Pulmonary artery endothelial cell (primary cell): ENCODE results near the gene PIK3R5. TPM values are rescaled to one million over a fixed set of nuclear protein-coding genes. Genes with fewer than 3 reads are reported as not detected.

Experiments
- DNase-seq: peaks from one replicate; pipeline ENCODE4 v3.0.0-alpha.2; 2011; ENCODE audit warnings: low read depth, low spot score
- total RNA-seq: library from RNA; depleted of rRNA; stranded (reverse); fragments of >200 nt; gene quantifications from 2 replicates; pipeline ENCODE4 v1.2.3, GENCODE V29; 2014

Gene PIK3R5
- total RNA-seq, 1 donor from 2014 or later, result not detected

DNA sequence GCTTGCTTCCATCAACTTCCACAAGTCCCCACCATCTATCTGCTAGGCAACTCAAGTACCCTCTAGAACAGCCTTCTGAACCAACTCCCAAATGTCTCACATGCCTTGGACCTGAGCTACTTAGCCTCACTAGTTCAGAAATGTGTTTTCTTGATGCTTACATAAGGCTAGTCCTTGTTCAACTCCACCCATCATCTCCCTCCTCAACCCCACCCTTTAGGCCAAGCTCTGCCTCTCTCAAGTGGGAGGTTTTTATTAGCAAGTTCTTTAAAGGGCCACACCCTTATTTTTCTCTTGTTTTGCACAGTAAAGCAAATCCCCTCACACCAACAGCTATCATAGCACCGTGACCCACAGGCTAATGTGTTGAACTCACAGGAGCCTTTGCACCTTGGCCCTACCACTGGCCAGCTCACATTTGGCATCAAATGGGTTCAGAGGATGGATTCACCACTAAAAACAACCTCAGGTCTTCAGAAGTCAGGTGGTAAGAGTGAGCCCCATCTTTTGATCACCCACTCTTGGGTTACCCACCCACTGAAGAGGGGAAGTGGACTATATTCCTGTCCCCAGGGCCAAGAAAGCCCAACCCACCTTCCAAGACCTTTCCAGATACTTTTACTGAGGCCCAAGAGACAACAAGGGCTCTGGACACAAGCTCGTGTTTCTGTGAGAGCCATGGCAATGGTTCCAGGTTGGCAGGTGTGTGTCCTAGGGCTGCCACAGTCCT is 12.2 kb downstream of the PIK3R5 start:
- no peak for DNase-seq

DNA sequence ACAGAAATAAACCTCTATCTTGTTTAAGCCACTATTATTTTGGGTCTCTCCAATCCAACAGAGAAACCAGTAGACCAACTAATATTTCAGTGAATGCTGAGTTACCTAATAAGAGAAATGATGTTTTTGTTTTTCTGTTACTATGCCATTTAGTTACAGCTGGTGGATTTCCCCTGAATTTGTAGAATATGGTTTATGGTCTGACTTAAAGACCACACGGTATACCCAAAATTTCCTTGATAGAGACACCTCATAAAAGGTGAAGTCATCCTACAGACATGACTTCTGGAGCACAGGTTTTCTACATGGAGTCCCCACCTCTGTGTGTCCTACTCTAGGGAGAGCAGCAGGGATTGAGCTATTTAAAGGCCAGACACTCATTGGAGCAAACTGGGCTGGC is 13.3 kb downstream of the PIK3R5 start:
- DNase-seq, result no peak

DNA sequence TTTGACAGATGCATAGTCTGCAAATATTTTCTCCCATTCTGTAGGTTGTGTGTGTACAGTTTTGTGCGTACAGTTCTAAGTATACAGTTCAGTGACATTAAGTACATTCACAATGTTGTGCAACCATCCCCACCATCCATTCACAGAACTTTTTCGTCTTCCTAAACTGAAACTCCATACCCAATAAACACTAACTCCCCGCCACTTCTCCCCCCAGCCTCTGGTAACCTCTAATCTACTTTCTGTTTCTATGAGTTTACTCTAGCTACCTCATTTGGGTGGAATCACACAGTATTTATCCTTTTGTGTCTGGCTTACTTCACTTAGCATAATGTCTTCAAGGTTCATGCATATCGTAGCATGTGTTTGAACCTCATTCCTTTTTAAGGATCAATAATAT is 14.3 kb downstream of the PIK3R5 start:
- DNase-seq, result no peak

DNA sequence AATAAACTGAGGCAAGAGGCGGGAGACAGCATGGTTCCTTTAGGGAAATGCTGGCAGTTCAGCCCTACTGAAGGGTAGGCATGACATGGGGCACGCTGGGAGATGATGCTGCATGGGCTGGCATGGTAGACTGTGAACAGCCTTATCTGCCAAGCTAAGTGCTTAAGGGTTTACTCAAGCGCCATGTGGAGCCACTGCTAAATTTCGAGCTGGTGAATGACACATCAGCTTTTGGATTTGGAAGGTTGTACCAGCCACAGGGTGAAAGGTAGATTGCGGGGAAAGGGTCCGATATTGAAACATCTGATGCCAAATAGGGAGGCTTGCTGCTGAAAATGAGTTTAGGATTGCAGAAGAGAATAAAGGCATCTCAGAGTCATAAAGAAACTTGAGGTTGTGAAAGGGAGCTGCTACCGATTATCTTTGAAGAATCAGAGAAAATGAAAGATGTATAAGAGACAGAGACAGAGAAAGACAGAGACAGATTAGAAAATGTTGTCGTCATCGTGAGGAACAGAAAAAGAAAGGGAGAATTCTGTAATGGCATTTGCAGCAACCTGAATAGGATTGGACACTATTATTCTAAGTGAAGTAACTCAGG is 16.3 kb downstream of the PIK3R5 start:
- no peak for DNase-seq

DNA sequence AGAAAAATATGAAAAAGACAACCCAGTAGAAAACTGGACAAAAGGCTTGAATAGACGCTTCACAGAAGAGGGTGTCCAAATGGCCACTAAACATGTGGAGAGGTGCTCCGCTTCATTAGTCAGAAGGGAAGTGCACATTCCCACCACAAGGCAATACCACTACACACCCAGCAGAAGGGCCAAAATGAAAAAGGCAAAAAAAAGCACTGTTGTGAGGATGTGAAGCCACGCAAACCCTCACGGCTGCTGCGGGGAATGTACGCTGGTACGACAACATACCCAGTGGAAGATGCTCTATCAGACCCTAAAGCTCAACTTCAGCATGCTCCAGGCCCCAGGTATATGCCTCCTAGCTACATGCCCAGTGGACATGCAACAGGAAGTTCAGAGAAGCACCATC is 17.0 kb downstream of the PIK3R5 start:
- no peak for DNase-seq

DNA sequence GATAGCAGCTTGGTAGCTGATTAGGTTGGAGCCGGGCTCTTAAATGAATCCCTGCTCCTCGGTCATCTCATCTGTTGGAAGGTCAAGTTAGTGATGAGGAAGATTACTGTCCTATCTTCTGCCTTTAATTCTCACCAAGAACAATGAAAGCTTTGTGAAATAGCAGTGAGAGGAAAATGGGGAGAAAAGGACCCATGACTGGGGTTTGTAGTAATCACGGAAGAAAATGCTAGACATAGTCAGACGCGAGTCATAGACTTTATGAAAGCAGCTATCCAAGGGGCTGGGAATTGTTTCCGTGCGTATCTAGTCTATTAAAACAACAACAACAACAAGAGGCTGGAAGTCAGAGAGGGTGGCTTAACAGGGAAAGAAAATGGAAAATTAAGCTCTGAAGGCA is 18.3 kb downstream of the PIK3R5 start:
- DNase-seq, result no peak

DNA sequence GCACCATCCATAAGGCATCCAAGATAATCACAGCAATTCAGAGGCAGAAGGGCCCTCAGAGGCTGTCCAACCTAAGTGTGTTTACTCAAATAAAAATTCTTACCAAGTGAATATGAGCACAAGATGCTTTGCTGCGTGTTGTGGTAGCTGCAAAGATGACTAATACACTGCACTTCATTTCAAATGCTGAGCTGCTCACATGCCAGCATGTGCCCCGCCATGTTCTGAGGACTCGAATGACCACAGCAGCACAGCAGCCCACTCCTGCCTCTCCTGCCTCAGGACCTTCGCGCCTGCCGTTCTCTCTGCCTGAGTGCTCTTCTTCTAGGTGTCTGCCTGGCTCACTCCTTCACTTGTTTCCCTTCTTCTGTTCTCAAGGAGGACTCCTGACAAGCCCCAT is 19.0 kb downstream of the PIK3R5 start:
- no peak for DNase-seq

DNA sequence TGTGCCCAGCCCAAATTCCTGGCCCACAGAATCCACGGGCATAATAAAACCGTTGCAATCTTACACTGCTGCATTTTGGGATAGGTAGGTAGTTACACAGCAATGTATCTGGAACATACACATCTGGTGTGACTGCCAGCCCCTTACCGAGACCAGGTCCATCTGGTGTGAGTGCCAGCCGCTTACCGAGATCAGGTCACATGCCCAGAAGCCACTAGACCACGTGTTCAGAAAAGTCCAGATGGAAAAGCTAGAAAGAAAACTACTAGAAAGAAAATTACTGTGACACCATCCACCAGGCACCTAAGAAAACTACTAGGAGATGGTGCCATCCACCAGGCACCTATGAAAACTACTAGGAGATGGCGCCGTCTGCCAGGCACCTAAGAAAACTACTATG is 19.4 kb downstream of the PIK3R5 start:
- DNase-seq, result no peak

DNA sequence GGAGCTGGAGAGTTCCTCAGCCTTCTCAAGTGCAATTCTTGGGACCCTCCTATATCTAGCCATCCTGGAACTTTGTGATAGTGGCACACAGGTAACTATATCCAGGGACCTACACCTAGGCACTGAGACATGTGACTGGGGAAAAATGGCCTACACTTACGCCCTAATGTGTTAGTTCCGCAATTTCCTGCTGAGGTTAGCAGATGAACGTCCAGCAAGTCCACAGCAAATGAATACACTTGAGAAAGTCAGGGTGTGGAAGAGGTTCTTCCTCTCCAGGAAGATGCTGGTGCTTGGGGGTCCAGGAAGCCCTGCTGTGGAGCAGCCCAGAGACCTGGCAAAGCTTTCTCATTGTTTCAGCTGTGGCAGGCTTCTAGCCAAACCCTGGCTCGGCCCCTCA is 20.8 kb downstream of the PIK3R5 start:
- no peak for DNase-seq

DNA sequence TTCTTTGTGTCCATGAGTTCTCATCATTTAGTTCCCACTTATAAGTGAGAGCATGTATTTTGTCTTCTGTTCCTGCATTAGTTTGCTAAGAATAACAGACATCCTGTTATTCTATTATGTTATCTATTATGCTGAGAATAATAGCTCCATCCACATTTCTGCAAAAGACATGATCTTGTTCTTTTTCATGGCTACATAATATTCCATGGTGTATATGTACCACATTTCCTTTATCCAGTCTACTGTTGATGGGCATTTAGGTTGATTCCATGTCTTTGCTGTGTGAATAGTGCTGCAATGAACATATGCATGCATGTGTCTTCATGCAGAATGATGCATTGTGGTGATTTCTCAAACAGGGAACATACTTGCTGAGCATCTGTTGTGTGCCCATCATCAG is 21.4 kb downstream of the PIK3R5 start:
- no peak for DNase-seq

DNA sequence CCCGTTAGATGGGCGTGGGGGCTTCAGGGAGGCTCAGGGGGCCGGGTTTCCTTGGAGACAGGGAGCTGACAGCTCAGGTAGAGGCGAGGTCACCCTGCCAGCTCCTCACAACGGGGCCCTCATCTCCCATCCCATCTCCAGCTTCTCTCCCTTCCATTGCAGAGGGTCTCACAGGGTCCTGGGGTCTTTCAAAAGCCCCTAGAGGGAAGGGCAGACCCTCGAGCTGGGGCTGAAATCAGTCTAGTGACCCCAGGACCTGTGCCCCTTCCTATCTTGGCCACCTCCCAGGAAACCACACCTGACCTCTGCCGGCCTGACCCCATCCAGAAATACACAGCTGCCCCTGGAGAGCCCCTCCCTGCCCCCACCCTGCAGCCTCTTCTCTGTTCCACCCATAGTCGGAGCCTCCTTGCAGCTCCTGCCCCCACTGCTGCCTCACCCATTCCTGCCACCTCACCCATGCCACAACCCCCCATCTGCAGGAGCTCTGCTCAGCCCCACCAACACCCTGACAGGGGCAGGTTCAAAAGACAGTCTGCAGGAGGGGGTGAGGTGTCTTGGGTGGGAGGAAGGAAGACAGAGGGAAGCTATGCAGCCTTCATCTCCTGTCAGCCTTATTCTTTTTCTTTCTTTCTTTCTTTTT is 23.4 kb downstream of the PIK3R5 start:
- DNase-seq, result no peak

DNA sequence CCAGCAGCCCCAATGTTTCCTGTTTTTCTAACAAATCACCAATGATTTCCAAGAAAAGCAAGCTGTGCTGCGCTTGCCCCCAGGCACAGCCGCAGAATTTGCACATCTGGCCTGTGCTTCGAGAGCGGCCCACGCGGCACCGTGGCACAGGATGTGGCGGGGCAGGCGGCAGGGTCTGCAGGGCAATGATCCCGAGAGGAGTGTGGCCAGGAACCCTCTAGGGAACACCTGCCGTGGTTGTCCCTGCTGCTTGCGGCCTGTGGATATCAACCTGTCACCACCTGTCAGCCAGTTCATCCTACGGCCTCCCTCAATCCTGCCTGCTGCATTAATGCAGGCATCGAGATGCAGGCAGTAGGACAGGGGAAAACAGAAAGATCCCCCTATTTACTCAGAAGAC is 24.0 kb downstream of the PIK3R5 start:
- no peak for DNase-seq

DNA sequence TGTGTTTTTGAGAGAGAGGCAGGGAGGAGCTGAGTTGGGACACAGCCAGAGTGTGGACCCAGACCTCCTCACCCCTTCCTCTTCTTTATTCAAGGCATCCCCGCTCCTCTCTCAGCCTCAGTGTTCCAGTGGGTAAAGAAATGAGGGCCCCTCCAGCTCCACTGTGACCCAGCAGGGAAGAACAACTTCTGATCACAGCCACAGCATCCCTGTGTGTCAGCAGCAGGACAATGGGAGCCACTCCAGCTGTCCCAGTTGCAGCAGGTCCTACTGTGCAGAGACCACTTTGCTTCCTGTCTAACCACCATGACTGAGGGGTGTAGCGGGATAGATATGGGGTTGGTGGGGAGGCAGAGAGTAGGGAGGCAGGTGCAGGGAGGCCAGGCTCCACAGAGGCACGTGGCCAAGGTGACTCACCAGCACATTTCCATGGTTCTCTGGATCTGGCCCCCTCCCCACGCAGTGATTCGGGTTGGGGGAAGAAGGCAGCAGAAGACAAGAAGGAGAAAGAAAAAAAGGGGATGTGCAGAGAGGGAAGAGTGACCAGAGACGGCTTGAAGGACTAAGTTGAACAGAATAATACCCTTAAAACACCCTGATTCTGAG is 24.5 kb downstream of the PIK3R5 start:
- no peak for DNase-seq

DNA sequence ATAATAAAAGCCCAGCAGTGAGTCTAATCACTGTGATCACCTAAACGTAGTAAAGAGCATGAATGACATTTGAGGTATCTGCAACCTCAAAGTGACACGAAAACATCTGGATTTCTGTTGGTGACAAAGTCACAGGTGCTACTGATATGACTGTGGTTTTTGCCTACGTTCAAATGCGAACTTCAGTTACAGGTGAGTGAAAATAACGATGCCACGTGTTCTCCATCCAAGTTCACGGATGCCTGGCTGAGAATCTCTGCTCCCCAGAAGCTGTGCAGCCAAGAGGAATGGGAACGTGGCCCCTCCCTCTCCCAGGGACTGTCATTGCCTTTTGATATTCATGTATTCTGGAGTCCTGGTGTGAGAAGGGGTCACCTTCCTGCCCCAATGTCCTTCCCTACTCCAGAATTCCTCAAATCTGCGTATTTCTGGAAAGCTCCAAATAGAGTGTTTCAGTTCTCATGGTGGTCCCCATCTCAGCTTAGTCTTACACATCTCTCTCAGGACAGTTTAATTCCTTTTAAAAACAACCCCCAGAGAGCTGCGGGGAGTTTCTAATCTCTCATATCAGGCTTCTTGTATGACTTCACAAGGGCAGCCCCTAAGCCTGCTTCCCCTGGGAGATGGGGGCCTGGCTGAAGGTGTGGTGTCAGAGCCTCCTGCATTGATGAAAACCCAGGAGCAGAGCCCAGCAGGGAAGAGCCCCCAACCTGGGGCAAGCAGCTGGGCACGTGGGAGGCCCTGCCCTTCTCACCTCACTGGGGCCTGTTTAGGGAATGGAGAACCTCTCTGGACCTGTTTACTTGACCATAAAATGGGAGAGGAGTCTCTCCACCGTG is 25.8 kb downstream of the PIK3R5 start:
- no peak for DNase-seq

DNA sequence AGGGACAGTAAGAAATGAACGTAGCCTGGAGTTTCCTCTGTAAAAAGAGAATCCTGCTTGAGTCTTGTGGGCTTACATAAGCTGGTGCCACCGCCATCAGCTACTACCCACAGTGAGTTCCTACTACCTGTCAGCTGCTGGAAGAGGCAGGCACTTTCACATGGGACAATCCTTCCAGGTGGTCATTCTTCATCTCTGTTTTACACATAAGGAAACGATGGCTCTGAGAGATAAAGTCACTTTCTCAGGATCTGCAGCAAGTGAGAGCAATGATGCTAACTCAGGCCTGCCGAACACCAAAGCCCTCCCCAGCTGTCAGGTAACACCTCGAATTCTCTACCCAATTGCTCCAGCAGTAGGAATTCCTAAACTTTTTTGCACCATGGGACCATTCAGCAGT is 26.6 kb downstream of the PIK3R5 start:
- DNase-seq, result no peak

DNA sequence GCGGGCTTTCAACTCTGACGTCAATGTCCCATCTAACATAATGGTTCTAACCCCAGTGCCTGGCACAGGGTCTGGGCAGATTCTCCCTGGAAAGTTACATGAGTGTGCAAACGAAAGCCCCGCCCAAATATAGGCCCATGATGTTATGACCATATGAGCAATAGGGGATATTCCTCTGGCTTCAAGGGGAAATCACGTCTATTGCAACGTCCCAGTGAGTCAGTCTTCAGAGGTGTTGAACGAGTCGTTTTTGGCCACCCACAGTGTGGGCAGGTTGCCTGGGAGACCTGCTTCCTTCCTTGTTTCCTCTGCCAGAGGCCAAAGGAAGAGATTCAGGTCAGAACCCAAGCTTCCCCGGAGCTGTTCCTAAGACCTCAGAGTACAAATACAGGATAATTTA is 30.3 kb downstream of the PIK3R5 start:
- DNase-seq, result no peak

DNA sequence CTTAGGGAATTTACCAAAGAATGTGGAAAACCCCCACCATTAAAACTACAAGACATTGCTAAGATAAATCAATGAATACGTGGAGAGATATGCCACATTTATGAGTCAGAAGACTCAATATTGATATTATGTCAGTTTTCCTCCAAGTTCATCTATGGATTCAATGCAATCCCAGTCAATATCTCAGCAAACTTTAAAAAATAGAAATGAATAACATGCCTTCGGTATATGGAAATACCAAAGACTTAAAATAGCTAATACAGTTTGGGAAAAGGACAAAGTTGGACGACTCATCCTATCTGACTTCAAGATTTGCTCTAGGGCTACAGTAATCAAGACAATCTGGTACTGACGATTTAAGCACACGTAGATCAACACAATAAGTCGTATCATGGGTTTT is 31.2 kb downstream of the PIK3R5 start:
- DNase-seq, result no peak

DNA sequence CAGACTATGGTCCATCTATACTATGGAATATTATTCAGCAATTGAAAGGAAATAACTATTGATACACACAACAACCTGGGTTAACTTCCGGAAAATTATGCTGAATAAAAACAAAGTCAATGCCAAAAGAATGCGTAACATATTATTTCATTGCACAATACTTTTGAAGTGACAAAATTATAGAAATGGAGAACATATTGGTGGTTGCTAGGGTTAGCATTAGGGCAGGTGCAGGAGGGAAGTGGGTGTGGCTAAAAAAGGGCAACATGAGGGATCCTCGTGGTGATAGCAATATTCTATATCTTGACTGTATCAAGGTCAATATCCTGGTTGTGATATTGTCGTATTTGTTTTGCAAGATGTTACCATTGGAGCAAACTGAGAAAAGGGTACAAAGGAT is 34.9 kb downstream of the PIK3R5 start:
- no peak for DNase-seq

DNA sequence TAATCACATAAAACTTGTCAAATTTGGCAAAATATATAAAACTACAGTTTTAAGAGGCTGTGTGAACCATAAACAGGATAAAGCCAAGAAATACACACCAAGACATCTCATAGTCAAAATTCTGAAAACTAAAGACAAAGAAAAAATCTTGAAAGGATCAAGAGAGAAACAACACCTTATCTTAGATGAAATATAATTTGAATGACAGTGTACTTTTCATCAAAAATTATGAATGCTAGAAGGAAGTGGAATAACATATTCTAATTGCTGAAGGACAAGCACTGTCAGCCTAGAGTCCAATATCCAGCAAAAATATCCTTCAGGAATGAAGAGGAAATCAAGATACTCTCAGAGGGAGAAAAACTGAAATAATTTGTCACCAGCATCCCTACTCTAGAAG is 37.2 kb downstream of the PIK3R5 start:
- DNase-seq, result no peak

DNA sequence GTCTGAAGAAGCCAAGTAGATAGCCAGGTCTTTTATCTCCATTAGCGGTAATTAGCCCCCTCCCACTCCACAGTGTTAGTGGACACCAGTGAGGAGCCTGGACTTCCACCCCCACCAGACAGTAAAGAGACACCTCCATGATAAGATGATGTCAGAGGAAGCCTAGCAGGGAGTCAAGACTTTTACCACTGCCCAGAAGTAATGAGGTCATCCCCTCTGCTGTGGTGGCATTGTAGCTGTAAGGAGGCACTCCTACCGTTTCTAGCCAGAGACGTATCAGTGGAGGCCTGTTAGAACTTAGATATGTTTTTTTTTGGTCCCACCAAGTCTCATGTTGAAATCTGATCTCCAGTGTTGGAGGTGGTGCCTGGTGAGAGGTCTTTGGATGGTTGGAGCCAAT is 38.1 kb downstream of the PIK3R5 start:
- no peak for DNase-seq

DNA sequence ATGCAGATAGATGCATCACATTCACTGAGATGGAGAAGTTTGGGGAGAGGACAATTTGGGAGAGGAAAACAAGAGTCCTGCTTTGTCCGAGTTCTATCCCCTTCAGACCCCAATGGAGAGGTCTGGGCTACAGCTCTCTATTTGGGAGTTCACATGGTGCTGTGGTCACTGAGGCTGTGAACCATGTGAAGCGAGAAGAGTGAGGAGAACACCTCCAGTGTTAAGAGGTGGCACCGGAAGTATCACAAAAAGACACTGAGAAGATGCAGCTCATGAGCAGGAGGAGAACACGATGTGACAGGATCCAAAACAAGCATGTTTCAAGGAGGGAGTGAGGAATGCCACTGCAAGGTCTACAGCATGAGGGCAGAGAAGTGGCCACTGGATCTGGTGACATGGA is 39.7 kb downstream of the PIK3R5 start:
- no peak for DNase-seq

DNA sequence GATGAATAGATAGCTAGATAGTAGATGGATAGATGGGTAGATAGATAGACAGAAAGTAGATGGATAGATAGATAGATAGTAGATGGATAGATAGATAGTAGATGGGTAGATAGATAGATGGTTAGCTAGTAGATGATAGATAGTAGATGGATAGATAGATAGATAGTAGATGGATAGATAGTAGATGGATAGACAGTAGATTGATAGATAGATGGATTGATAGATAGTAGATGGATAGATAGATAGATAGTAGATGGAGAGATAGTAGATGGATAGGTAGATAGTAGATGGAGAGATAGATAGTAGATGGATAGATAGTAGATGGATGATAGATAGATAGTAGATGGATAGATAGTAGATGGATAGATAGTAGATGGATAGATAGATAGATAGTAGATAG is 40.4 kb downstream of the PIK3R5 start:
- DNase-seq, result no peak
